Right cardiac atrium (tissue), 5 donors: ENCODE data around the gene BMPR1B. TPM values are rescaled to one million over a fixed set of nuclear protein-coding genes. Genes with fewer than 3 reads are reported as not detected.
A peak's percentile ranks its signal among the peaks of the same experiment; 100 is the strongest.
"Not testable (repeated sequence)": the region's sequence is repeated elsewhere in the genome, so short reads cannot be mapped to it uniquely, and the experiment has no call there.

Experiments used
- ATAC-seq, 2 donors: fragments of 200-7000 bp; cut with Tn5 transposase; one replicate each; pipeline versions ENCODE4 v1.8.0 to v1.9.1; 2020; ENCODE audit warnings: moderate library complexity in 2 of 2, mild to moderate bottlenecking in 1 of 2
- DNase-seq, 3 donors: peaks; one replicate each; pipeline ENCODE4 v3.0.0-alpha.2; 2020
- H3K27ac ChIP-seq: one replicate; pipeline ENCODE4 v1.5.1; 2013; ENCODE audit warnings: mild to moderate bottlenecking, low read length, control low read depth, moderate library complexity
- H3K27me3 ChIP-seq: one replicate; pipeline ENCODE4 v1.6.1; 2013; ENCODE audit not compliant: control insufficient read depth, insufficient read depth
- H3K4me1 ChIP-seq: one replicate; pipeline ENCODE4 v1.6.1; 2013; ENCODE audit warnings: low read length; ENCODE audit not compliant: control insufficient read depth, insufficient read depth
- H3K4me3 ChIP-seq: one replicate; pipeline ENCODE4 v1.5.1; 2013; ENCODE audit warnings: low read length, control low read depth
- H3K9me3 ChIP-seq: one replicate; pipeline ENCODE4 v1.6.1; 2013; ENCODE audit warnings: low read length; ENCODE audit not compliant: control insufficient read depth
- WGBS: extraction: QIAGEN DNeasy Blood & Tissue Kit; methylation state at CpG from one replicate; pipeline ENCODE4 v1.1.7; 2013; 5-methylcytosine and 5-hydroxymethylcytosine counted together
- intact Hi-C, 4 donors: fragments of 100-400 bp; cut with DNase I; formaldehyde crosslinking; loops; one replicate each; pipeline versions ENCODE4 v1.11.0 to v1.14.0; 2022 to 2023
- polyA plus RNA-seq: library from polyadenylated mRNA; stranded (reverse); fragments of 200-250 nt; gene quantifications from one replicate; pipeline ENCODE4 v1.2.3, GENCODE V29; 2013
- total RNA-seq, 4 donors: library from RNA; stranded (reverse); fragmentation: NEBNext Ultra II Directional; extraction: Animal tissue kit (Norgen Biotek cat#: 25700); gene quantifications; one replicate each; pipeline ENCODE4 v1.2.1, GENCODE V29; 2021
- donor health status: healthy with polysubstance abuse.
- donor health status: DM: no; HTN: yes; CAD: no.
- donor health status: DM: no; HTN: no; CAD: no.
- donor health status: DM: no; HTN: yes; CAD: no; lungs with severe emphysema.
- donor health status: DM: yes; HTN: yes; CAD: no.

The BMPR1B gene
- total and polyA plus RNA-seq, 5 donors = 0.20 to 1.5 (median 0.88) TPM

DNA sequence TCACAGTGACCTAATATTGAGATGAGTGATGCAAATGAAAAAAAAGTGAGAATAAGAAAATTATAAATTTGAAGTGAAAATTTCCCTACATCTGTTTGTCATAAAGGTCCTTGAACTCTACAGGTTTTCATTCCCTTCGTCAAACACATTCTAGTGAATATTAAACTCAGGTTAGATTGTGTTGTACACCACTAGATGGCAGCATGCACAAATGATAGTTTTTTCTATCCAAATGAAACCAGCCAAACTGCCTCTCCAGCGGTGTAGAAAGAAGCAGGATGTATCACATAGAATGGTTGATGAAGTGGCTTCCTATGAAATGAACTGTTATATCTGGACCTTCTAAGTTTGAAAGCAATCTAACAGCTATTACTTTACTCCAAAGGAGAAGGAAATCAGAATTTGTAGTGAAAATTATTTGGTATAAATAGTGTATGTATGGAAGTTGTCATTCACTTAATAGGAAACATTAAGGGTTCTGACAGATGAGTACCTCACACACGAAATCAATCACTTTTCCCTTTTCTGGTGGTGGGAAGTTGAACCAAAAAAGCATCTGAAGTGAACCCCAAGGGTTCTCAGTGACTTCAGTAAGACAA lies 408.3 kb downstream of the BMPR1B start:
- no peaks in the 10 kb centered on the region for H3K4me1 ChIP-seq
- H3K27ac ChIP-seq = no peak overlapping the region
- ATAC-seq = peak; percentile 69
- no peak overlapping the region for H3K4me3 ChIP-seq
- no peaks in the 10 kb centered on the region for H3K9me3 ChIP-seq
- no peak for DNase-seq
- 16% methylated on average over 3 of the region's 3 CpGs for WGBS
- no peaks in the 10 kb centered on the region for H3K27me3 ChIP-seq
- intact Hi-C loops = no loop called here

DNA sequence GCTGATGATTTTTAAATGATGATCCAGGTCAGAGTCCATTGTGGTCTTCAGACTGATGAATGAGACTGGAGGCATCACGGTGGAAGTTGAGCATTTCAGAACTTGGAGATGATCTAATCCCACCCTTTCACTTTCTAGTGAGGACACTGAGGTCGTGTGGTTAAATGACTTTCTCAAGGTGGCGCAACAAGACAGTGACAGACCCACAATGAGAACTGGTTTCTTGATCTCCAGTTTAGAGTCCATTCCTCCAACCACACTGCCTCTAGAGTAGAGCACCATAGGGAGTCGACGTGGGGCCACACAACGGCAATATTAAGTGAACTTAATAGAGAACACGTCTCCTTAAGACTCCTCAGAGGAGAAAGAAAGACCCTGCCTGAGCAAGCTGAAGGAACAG lies 410.1 kb downstream of the BMPR1B start:
- ATAC-seq (no peak), DNase-seq (no peak)
- intact Hi-C loops = no loop called here
- no peak overlapping the region for H3K27ac ChIP-seq
- no peak overlapping the region for H3K4me3 ChIP-seq
- no peaks in the 10 kb centered on the region for H3K4me1 ChIP-seq
- no peaks in the 10 kb centered on the region for H3K9me3 ChIP-seq
- no peaks in the 10 kb centered on the region for H3K27me3 ChIP-seq
- WGBS = 81% methylated on average over 7 of the region's 7 CpGs

DNA sequence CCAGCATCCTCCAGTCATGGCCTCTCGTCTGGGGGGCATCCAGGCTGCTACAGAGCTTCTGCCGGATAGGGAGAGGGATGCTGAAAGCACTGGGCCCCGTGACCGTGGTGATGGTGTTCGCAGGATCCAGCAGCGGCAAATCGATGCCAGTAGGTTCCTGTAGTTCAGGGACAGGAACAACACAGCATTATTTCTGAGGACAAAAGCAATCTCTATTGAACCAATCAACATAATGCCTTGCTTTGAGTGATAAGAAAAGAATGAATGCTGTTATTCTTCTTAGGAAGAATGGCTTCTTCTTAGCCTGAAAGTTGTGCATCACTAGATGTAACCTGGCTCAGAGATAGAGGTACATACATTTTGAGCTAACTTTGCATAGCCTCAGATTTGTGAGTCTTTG lies 412.4 kb downstream of the BMPR1B start:
- H3K27me3 ChIP-seq = no peaks in the 10 kb centered on the region
- WGBS = 84% methylated on average over 7 of the region's 7 CpGs
- H3K4me3 ChIP-seq = no peak overlapping the region
- no peaks in the 10 kb centered on the region for H3K9me3 ChIP-seq
- H3K27ac ChIP-seq = no peak overlapping the region
- intact Hi-C loops = no loop called here
- DNase-seq = no peak
- ATAC-seq = no peak
- H3K4me1 ChIP-seq = no peaks in the 10 kb centered on the region

DNA sequence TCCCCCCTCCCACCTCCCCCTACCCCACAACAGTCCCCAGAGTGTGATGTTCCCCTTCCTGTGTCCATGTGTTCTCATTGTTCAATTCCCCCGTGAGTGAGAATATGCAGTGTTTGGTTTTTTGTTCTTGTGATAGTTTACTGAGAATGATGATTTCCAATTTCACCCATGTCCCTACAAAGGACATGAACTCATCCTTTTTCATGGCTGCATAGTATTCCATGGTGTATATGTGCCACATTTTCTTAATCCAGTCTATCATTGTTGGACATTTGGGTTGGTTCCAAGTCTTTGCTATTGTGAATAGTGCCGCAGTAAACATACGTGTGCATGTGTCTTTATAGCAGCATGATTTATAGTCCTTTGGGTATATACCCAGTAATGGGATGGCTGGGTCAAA lies 413.6 kb downstream of the BMPR1B start:
- DNase-seq, ATAC-seq, H3K9me3 ChIP-seq, H3K4me3 ChIP-seq, H3K27ac ChIP-seq, H3K27me3 ChIP-seq, H3K4me1 ChIP-seq, intact Hi-C loops: not testable (repeated sequence)
- WGBS = 98% methylated on average over 1 of the region's 3 CpGs

DNA sequence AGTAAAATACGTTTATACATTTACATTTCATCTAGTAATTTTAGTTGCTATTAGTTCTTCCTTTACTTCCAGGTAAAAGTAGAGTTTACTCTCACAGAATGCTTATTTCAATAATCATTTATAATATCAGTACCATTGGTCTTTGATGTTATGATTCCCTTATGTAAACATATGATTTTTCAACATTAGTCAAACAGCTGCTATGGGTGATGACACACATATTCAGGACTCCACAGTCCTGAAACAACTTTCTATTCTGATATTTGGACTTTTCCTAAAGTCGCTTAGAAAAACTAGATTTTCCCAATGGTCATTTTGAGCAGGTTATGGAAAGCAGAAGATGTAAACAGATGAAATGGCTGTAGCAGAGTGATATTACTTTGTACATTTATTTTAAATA lies 421.2 kb downstream of the BMPR1B start:
- Histone ChIP-seq H3K4me1 (no peaks in the 10 kb centered on the region), H3K27me3 (no peaks in the 10 kb centered on the region), H3K9me3 (no peaks in the 10 kb centered on the region), H3K27ac (no peak overlapping the region), H3K4me3 (no peak overlapping the region)
- WGBS = 83% methylated on average over 2 of the region's 2 CpGs
- no peak for ATAC-seq
- intact Hi-C loops = no loop called here
- DNase-seq = no peak

DNA sequence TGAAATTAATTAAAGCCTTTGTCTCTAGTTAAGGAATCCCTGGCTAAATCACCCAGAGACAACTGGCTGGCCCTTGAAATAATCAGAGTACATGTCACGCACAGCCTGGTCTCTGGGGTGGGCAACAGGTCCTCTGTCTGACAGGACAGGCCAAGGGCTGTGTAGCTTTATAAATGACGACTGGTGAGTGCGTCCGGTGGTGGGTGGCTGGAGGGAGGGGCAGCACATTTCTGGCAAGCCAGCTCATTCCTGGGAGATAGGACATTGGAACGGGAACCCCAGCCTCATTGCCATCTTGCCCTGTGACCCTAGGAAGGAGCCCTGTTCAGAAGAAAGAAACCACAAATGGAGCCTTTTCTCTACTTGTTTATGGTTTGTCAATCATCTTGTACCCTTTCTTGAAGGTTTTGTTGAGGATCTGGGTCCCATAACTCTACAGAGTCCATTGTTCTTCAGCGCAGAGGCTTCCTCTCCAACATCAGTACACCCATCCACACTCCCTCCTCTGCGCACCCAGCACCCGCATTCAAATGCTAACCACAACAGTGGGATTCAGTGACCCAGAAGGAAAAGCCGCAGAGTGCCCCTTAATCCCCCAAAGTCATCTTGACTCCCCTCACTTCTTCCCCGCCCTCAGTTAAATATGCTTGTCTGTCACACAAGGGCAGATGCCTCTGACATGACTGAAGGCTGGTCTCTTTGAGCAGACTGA lies 422.9 kb downstream of the BMPR1B start:
- no peaks in the 10 kb centered on the region for H3K9me3 ChIP-seq
- intact Hi-C loops = no loop called here
- WGBS = 63% methylated on average over 10 of the region's 10 CpGs
- ATAC-seq (no peak), DNase-seq (no peak)
- no peak overlapping the region for H3K27ac ChIP-seq
- H3K27me3 ChIP-seq = no peaks in the 10 kb centered on the region
- H3K4me3 ChIP-seq = no peak overlapping the region
- H3K4me1 ChIP-seq = no peaks in the 10 kb centered on the region

DNA sequence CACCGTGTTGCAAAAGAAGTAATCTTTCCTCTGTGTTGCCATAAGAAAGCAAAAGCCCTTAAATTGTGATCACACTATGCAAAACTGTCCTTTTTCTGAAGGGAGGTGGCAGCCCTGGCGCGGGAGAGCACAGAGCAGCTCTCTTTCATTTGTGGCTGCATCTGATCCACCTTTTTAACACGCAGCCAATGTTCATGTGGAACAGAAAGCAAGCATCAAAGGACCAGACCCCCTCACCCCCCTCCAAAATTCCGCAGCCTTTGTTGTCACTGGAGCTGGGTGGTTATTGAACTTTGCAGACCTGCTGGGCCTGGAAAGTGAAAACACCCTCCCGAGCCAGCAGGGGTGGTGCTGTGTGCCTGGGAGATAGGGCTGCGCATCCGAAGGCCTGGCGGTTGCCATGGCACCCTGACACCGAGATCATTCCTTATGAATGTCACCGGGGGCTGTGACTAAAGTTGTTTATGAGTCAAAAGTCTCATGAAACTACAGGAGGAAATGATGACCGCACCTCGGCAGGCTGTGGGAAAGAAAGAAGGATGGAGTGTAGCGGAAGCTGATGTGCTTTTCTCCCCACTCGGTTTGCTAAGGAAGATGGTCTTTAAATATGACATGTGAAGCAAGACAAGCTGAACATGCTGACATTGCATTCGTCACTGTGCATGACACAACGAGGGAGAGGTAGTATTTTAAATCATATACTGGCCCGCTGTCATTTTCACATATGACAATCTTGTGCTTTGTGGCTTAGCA lies 423.7 kb downstream of the BMPR1B start:
- 55% methylated on average over 18 of the region's 18 CpGs for WGBS
- Histone ChIP-seq H3K4me1 (no peaks in the 10 kb centered on the region), H3K4me3 (no peak overlapping the region), H3K27me3 (no peaks in the 10 kb centered on the region), H3K9me3 (no peaks in the 10 kb centered on the region), H3K27ac (no peak overlapping the region)
- DNase-seq = no peak
- intact Hi-C loops = no loop called here
- peak; percentile 29 to 60 for ATAC-seq

DNA sequence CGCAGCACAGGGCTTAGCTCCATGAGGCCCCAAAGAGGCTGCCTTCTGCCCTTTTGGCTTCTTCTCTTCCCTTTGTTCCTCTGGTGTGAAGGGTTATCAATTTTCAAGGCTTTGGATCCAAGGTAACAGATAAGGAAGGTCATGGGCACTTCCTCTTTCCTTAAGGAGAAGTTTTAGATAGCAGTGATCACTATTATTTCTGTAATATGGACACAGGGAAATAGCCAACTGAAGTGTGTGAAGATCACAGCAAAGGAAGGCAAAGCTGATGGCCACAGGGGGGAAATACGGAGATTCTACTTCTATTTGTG lies 424.2 kb downstream of the BMPR1B start:
- ATAC-seq = peak in 1 of 2 donors; percentile 25
- no peak for DNase-seq
- Histone ChIP-seq H3K27me3 (no peaks in the 10 kb centered on the region), H3K9me3 (no peaks in the 10 kb centered on the region), H3K27ac (no peak overlapping the region), H3K4me1 (no peaks in the 10 kb centered on the region), H3K4me3 (no peak overlapping the region)
- intact Hi-C loops = no loop called here
- WGBS = 31% methylated on average over 2 of the region's 2 CpGs

DNA sequence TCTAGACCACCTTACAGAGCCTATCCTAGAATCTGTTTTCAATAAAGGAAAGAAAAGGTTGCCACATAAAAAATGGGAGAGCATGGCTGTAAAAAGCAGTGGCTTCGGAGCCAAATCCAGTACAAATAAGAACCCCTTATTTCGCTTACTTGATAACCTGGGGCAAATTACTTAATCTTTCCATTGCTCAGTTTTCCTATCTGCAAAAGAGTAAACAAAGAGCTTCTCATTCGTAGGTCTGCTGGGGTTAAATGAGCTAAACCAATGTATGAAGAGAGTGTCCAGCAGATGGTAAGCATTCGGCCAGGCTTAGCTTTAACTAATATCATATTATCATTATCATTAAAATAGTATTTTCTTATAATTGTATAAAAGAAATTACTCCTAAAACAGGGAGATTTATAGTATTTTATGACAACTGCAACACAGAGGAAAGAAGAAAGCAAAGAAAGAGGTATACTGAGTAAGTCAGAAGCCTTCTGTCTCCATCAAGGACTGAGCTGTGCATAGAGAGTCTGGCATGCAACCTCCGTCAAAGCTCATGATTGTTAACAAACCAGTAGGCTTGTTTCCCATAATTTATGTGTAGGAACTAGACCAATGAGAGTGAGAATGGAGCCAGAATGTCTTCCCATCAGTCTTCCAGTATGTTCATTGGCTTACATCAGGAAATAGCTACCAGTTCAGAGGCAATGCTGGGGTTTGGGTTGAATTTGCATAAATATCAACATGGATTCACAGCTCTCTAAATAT lies 426.1 kb downstream of the BMPR1B start:
- no peaks in the 10 kb centered on the region for H3K27me3 ChIP-seq
- DNase-seq (no peak), ATAC-seq (no peak)
- H3K4me1 ChIP-seq = no peaks in the 10 kb centered on the region
- H3K9me3 ChIP-seq = no peaks in the 10 kb centered on the region
- intact Hi-C loops = no loop called here
- H3K27ac ChIP-seq = no peak overlapping the region
- WGBS = 67% methylated on average over 5 of the region's 5 CpGs
- H3K4me3 ChIP-seq = no peak overlapping the region

DNA sequence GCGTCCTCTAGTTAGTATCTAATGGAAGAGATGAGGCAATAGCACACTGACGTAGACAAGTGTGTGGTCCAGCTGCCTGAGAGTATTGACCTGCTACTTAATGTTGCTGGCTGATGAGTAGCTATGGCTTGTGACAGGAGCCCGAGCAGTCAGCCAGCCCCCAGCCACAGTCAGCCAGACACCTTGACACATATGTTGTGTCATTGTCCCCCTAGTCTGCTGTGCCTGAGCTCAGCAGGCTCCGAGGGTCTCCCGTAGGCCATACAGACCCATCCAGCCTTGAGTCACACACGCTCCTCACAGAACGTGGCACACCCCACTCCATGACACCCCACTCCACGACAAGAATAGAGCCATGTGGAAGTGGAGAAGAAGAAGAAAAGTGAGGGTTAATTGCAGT lies 428.9 kb downstream of the BMPR1B start:
- ATAC-seq (no peak), DNase-seq (no peak)
- H3K9me3 ChIP-seq = no peaks in the 10 kb centered on the region
- no peak overlapping the region for H3K27ac ChIP-seq
- no peaks in the 10 kb centered on the region for H3K4me1 ChIP-seq
- H3K4me3 ChIP-seq = no peak overlapping the region
- intact Hi-C loops = no loop called here
- WGBS = 87% methylated on average over 8 of the region's 8 CpGs
- no peaks in the 10 kb centered on the region for H3K27me3 ChIP-seq
